HG02938 (cell line): ENCODE results near the gene MET.
"Not testable (repeated sequence)": the region's sequence is repeated elsewhere in the genome, so short reads cannot be mapped to it uniquely, and the experiment has no call there.

Experiments used
- ATAC-seq: cut with Tn5 transposase; IDR thresholded peaks from one replicate; pipeline ENCODE4 v1.9.1; 2021; ENCODE audit warnings: mild to moderate bottlenecking, moderate library complexity; ENCODE audit not compliant: unreplicated experiment

MET gene

DNA sequence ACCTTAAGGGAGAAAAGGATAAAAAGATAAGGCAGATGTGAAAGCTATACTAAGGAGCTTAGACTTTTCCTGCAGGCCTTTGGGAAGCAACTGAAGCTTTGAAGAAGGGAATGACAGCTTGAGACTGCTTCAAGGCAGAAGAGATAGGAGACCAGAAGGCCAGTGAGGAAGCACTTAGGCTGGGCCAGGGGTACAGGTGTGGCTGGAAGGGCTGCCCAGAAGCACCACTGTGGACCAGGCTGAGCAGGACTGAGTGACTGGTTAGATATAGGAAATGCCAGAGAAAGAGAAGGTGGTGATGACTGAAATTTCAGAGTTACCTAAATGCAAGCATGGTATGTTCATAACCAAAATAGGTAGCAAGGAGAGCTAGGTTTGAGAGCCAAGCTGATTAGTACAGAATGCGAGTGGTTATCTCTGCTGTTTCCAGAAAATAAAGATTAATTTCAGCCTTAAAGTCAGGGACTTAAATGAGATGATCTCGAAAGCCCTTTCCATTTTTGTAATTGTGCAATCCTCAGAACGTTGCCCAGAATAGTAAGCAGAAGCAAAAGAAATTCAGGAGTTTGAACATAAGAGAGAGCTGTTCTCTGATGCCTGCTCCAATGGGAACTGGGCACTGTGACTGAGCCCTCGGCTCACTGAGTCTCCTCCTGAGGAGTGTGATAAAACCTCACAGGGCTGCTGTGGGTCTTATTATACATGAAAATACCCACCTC is 54.9 kb downstream of the MET start:
- ATAC-seq, result no peak

DNA sequence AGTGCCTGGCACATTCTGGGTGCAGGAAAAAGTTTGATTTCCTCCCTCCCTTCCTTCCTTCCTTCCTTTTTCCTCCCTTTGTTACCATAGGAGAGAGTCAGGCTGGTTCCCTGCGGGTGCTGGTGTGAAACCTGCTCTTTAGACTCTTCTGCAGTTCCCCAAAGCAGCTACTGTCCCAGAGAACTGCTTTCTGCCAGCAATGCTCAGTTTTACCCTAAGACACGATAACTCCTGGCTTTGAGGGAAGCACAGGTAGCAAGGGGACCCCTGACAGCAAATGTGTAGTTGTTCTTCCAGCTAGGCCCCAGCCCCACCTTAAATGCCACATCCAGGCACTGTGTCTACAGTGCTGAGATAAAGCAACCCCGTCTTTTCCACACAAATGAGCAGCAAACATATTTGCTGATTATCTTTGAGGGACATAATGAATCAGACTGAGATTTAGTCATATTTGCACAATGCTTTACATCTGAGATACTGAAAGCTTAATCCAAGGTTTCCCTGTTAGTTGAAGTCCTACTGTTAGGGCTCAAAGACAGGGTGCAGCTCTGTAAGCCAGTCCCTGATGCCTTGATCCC is 55.5 kb downstream of the MET start:
- ATAC-seq, result no peak

DNA sequence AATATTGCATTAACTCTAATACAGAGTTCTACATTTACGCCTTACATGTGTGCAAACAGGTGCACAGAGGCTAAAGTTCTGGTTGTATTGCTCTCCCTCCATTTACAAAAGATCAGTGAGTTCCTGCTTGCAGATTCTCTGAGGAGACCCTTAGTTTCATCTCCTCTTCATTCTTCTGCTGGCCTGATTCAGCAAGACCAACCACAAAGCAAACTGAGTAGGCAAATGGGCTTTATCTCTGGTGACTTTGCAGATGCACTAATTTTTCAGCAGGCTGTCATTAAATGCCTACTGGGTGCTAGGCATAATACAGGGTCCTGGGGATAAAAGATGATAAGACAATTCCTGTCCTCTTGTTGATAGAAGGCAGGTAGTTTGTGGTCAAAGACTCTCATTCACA is 56.4 kb downstream of the MET start:
- ATAC-seq, result no peak

DNA sequence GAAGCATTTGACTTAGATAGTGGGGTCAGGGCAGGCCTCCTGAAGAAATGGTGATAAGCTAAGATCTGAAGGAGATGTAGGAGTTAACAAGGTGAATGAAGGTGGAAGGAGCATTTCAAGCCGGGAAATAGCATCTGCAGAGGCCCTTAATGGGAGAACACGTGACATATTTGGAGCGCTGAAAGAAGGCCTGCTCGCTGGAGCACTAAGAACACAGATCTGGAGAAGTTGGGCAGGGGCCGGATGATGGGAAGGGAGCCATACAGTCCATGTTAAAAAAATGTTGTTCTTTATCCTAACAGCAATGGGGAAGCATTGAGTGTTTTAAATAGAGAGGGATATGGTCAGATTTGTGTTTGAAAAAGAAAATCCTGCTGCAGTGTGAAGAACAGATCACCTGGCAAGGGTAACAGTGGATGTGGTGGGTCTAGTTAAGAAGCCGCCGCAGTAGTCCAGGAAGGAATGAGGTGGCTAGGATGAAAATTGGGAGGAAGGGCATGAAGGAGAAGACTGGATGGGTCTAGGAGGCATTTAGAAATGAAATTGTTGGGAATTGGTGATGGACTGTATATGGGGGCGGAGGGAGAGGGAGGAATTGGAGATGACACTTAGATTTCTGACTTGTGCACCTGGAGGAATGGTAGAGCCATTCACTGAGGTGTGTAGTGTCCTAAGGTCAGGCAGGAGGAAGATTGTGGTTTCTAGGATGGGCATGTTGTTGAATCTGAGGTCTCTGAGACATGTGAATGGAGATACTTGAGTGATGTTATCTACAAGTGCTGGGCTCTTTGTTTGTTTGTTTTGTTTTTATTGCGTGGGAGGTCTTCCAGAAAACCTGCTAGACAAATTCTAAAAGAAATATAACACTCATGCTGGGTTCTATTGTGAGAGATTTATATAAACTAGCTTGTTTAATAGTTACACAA is 58.4 kb downstream of the MET start:
- no peak for ATAC-seq

DNA sequence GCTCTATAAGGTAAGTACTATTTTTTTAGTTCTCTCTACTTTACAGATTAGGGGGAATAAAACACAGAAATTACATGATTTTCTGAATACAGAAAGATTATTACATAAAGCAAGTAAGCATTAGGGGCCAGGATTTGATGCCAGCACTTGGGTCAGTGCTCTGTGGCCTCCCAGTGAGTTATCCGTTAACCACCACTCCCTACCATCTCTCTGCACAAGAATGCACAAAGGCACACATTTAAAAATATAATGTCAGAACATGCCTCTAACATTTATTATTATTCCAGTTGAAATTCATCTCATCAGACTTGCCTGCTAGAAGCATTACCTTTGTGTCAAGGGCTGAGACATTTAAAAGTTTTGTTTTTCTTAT is 59.0 kb downstream of the MET start:
- no peak for ATAC-seq

DNA sequence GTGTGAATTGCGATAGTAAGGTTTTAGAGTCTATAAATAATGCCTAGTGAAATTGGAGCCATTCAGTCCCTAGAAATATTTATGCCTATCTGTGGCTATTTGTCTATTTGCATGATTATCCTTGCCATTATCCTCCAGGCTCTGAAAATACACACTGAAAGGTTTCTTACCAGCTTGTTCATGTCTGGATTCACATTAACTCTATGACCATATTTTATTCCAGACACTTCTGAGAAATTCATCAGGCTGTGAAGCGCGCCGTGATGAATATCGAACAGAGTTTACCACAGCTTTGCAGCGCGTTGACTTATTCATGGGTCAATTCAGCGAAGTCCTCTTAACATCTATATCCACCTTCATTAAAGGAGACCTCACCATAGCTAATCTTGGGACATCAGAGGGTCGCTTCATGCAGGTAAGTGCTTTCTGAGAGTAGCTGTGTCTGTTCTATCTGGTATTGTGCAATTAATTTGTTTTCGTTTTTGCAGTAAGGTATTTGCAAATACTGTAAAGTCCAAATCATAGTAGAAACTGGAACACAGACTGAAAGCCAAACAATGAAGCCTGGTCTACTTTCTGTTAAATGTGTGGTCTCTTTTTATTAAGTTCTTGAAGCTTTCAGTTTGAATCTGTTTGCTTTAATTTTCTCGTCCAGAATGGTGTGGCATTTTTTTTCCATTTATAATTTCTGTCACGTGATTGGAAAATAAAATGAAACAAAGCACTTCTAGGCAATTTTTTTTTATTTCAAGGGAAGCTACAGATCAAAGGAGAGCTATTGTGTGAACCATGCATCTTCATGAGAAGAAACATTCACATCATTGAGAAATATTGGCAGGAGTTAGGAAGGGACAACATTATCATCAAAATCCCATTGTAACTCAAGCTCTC is 59.7 kb downstream of the MET start:
- no peak for ATAC-seq

DNA sequence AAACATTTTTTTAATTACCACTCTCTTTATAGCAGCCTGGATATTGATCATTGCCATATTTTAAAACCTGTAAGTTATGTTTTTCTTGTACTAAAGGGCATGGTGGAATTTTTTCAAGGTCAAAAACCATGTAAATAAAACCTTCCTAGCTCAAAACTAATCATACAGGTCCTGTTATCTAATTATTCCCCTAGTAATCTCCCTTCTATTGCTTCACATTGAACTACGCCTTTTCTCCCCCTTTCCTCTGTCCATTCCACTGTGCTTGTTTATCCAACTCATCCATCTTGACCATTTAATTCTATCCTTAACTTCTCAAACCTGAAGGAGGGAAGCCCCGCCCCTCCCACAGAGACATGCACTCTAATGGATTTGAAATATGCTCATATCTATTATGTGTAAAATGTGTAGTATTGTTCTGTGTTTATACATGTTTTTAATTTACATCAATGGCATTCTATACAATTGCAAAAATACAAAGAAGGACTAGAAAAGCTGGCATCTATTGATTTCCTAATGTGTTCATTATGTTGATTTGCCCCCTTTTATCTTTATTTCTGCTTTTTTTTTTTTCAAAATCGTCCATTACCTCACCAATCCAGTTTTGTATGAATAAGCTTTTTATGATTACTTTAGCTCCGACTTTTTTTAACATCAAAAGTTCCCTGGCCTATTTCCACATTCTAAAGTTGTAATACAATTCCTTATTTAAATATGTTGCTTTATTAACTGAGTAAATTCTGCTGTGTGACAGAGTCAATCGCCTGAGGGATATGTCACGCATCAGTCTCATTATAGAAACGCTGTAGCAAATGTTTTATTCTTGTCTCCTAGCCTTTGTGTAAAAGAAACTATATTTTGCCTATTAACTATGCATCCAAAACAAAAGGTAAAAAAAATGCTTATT is 61.0 kb downstream of the MET start:
- ATAC-seq, result no peak

DNA sequence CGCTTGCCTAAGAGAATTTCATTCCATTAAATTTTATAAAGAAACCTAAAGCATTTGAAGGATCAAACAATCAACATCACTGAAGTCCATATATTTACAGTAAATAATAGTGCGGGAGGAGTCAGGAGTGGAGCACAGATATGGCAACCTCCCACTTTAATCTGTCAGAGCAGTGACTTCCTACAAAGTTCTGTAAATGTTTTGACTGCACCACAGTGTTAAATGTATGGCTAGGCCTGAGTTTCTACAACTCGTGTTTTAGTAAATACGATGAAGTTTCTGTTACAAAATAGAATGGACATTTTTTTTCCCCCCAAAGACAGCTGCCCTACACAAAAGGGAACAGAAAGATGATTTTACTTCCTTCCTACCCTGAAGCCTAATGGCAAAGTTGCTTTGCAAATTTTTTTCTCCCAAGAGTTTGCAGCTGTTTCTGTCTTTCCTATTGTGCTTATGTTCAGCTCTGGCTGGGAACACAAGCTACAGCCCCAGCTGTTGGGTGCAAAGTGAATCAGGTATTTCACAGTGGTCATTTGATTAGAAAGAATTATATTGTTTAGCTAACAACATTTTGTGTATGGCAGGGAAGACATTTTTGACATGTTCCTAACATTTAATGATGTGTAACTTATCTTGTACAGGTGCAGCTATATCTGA is 62.1 kb downstream of the MET start:
- no peak for ATAC-seq

DNA sequence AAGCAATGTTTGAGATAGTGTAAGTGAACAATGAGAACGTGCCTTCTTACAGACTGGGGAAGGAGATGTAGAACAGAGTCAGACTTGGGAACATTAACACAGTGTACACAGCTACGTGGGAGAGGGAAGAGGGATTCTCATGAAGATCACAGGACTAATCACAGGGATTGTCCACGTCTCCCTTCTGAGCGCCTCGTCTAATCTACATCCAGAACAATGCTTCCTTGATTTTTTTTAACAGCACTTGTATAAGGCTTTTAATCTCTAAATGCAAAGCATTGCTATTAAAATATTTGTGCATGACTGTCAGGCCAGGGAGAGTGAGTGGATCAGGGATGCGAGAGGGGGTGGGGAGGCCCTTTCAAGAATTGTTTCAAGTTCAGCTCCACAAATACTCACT is 62.7 kb downstream of the MET start:
- ATAC-seq, result no peak

DNA sequence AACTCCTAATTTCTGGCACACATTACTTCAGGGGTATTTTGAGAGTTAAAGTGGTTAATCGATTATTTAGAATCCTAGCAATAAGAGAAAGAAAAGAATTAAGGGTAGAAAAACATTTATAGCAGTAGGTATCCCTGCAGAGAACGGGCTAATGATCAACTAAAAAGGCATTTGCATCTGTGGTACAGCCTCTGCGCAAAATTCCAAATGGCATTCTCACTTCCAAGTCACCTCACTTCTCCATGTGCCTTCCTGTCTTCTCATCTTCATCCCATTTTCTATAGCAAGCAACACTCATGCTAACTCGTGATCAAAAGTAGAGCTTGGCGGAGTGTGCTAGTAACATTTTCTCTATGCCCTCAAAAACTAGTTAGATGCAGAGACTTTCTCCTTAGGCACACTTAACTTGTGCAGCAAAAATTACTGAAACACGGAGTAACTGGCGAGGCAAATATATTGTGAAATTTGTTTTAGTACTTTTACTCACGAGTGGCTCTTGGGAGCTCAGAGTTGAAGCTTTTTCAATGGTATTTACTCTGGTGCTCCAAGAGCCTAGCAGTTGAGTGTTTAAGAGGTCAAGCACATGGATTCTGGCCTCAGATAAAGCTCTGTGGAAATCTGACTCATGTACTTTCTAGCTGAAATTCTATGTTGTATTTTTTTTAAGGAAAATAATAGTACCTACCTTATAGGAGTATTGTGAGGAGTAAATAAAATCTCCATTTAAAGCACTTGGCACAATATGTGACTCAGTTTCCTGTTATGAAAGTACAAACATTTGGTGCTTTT is 65.1 kb downstream of the MET start:
- ATAC-seq, result no peak

DNA sequence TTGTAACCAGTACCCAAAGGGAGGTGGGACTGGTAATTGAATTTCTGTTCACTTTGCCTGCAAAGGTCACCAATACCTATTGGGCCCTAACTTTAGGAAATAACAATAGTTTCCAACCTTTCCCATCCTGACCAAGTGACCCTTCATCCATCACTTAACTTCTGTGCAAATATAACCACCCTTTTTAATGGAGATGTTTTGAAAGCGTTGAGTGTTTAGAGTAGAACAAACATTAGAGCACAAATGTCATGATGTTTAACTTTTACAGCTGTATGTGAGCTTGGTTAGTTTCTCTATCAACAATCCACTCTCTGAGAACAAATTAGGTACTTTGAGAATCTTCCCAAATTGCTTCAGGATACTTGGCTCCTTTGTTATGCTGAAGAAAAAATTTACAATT is 66.4 kb downstream of the MET start:
- ATAC-seq, result no peak

DNA sequence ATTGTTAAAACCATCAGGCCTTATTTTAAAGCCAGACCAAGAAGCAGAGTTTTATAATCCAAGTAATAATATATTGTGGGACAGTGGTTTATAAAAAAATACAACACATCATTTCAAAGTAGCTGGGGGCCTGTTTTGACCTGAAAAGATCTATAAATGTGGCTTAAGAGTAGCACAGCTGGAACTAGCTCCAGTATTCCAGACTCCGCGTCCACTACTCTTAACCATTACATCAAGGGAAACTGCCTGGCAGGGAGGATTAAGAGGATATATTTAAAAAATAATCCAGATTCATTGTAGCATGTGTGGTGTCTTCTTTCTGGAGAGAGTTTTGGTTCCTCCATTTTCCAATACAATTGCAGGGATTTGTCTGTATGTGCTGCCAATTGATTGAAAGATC is 67.3 kb downstream of the MET start:
- no peak for ATAC-seq

DNA sequence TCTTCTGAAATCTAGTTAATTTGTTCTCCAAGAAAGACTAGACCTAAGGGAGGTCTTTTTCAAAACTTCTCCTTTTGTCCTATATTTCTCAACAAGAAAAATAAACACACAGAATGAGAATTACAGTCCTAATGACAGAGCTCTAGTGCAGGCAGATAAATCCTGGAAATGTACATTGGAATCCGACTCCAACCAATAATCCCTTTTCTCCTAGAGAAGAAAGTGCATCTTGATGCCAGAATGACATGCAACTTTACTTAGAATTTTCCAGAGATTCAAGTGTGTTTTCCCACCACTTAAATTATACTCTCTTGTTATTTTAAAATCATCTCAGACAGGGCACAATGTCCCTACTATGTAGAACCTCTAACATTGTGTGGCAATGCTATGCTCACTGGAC is 68.2 kb downstream of the MET start:
- no peak for ATAC-seq

DNA sequence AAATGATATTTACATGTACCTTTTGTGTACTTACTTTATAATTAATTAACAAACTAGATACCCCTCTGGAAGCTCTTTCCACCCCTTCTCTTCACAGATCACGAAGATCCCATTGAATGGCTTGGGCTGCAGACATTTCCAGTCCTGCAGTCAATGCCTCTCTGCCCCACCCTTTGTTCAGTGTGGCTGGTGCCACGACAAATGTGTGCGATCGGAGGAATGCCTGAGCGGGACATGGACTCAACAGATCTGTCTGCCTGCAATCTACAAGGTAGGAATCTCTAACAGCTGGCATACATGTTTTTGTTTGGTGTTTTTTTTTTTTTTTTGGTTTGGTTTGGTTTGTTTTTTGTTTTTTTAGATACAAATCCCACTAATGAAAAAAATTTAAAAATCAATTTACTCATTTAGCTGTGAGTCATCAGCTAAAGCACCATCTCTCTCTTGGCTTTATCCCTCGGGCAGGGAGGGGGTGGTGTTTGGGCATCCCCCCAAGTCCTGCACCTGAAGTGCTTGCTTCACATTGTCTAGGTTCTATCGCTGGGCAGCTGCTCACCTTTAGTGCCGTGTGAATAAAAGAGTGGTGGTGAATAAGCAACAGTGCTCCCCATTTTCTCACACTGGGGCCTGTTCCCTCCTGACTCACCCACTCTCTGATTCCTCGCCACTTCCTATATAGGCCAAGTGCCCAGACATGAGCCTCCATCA is 68.9 kb downstream of the MET start:
- ATAC-seq, result no peak

DNA sequence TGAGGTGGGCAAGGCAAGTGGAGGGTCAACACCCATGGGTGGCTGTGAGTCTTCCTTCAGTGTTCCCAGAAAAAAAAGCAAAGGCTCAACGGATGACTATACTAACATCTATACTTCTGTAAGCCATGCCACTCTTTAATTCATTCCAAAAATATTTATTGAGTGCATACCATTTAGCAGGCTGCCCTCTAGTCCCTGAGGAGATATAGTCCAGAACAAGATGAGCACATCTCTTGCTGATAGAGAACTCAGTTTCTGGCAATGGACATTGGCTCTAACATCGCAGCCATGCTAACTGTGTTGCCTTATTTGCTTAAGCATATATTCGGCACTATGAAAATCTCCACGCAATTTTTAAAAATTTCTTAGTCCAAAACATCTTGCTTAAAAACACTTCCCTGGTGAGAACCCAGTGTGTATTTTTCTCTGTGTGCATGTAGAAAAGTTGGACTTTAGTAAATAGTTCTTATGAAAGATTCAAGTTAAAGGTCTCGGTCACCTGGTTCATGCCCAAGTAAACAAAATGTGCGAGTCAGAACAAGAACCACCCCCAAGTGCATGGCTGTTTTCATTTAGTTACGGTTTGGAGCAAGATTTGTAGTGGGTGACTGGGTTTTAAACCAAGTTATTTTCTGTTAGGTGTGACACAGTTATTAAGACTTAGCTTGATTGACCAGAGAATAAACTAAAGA is 69.8 kb downstream of the MET start:
- no peak for ATAC-seq

DNA sequence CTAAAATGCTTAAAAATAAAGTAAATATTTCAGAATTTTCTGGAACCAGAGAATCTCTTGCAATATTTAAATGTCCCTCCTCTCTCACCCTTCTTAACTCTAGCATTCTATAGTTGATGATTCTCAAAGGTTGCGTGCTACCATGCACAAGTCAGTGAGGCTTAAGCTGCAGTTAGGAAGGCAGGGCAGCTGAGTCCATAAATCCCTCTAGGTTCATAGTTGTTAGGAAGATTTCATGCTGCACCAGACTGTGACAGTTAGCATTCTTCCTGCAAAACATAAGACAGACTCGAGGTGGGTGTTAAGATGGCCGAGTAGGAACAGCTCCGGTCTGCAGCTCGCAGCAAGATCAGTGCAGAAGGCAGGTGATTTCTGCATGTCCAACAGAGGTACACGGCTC is 70.6 kb downstream of the MET start:
- ATAC-seq, result no peak

DNA sequence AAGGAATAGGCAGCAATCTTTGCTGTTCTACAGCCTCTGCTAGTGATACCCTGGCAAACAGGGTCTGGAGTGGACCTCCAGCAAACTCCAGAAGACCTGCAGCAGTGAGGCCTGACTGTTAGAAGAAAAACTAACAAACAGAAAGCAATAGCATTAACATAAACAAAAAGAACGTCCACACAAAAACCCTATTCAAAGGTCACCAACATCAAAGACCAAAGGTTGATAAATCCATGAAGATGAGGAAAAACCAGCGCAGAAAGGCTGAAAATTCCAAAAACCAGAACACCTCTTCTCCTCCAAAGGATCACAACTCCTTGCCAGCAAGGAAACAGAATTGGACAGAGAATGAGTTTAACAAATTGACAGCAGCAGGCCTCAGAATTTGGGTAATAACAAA is 71.8 kb downstream of the MET start:
- ATAC-seq, result not testable (repeated sequence)
